AG04449 (cell line): ENCODE data around the gene GABARAP.

Source experiments
- CTCF ChIA-PET: fragments of 350-600 bp; formaldehyde crosslinking; extraction: SDS; loops from one replicate; lab custom pipeline; 2021; ENCODE audit warnings: antibody characterized with exemption; lab: Yijun Ruan, JAX
- POLR2A ChIA-PET: fragments of 400-600, 350-600 bp; formaldehyde crosslinking; extraction: SDS; loops from one replicate; lab custom pipeline; 2020; ENCODE audit warnings: antibody characterized with exemption, inconsistent platforms; lab: Yijun Ruan, JAX
- DNase-seq: peaks from one replicate; pipeline ENCODE4 v3.0.0-alpha.2; 2010; ENCODE audit warnings: low read depth, low spot score
- H3K4me3 ChIP-seq: 2 replicates; pipeline ENCODE4 v1.5.1; 2011; ENCODE audit warnings: low read depth, mild to moderate bottlenecking, control low read depth, low read length
- CTCF ChIP-seq: IDR thresholded peaks from one replicate; pipeline ENCODE4 v1.5.1; 2011; ENCODE audit warnings: mild to moderate bottlenecking, moderate library complexity, low read length, control low read depth, inconsistent platforms; ENCODE audit not compliant: insufficient read depth; ENCODE audit errors: missing control alignments

The GABARAP gene

GRCh38 chr17:7192271-7192937 is 49.8 kb downstream of the GABARAP start:
- no peak for DNase-seq
- ChIA-PET POLR2A (no interaction called here), CTCF (no interaction called here)
- no peak for TF ChIP-seq CTCF
- no peak overlapping the region for H3K4me3 ChIP-seq

- DNase-seq: no peak
- POLR2A ChIA-PET: no interaction called here
Measured at GRCh38 chr17:7191571-7192270, 50.5 kb downstream of the GABARAP start.

GRCh38 chr17:7191069-7191468 is 51.2 kb downstream of the GABARAP start:
- no peak overlapping the region for H3K4me3 ChIP-seq
- no peak for DNase-seq
- ChIA-PET CTCF (interaction anchor here (1.0 kb wide), 1 partner anchor 14 kb away, joined by 4 read pairs; no protein-coding TSS in a partner anchor), POLR2A (no interaction called here)
- TF ChIP-seq CTCF: no peak

More at GRCh38 chr17:7191571-7192270, 50.5 kb downstream of the GABARAP start:
- CTCF ChIA-PET: interaction anchor here (1.0 kb wide), 1 partner anchor 14 kb away, joined by 4 read pairs; no protein-coding TSS in a partner anchor
- TF ChIP-seq CTCF: no peak
- no peak overlapping the region for H3K4me3 ChIP-seq

GRCh38 chr17:7190276-7190917 is 51.9 kb downstream of the GABARAP start:
- ChIA-PET CTCF (interaction anchor here (3.8 kb wide), 1 partner anchor 13 kb away, joined by 35 read pairs; the partner anchor contains the start of gene ASGR1), POLR2A (no interaction called here)
- no peak overlapping the region for H3K4me3 ChIP-seq
- TF ChIP-seq CTCF: no peak
- DNase-seq: no peak
